Hepatocyte (in vitro differentiated cells): ENCODE results near the gene MEIKIN. TPM values are rescaled to one million over a fixed set of nuclear protein-coding genes. Genes with fewer than 3 reads are reported as not detected.

Source experiments
- DNase-seq: peaks from one replicate; pipeline ENCODE4 v3.0.0-alpha.2; 2016; ENCODE audit warnings: low spot score
- H2AFZ ChIP-seq: fragments of 200-600 bp; sonication (generic); 2 replicates; pipeline ENCODE4 v1.6.0; 2016; ENCODE audit warnings: antibody characterized with exemption, mild to moderate bottlenecking
- H3K27ac ChIP-seq: fragments of 200-600 bp; sonication (generic); 2 replicates; pipeline ENCODE4 v1.5.1; 2016; ENCODE audit warnings: mild to moderate bottlenecking
- H3K27me3 ChIP-seq: fragments of 200-600 bp; sonication (generic); 2 replicates; pipeline ENCODE4 v1.6.1; 2016
- H3K36me3 ChIP-seq: fragments of 200-600 bp; sonication (generic); replicated peaks from 2 replicates; pipeline ENCODE4 v1.5.1; 2016; ENCODE audit warnings: low read depth; ENCODE audit not compliant: insufficient read depth
- H3K4me1 ChIP-seq: fragments of 200-600 bp; sonication (generic); 2 replicates; pipeline ENCODE4 v1.5.1; 2016; ENCODE audit warnings: mild to moderate bottlenecking, moderate library complexity; ENCODE audit not compliant: insufficient read depth
- H3K4me2 ChIP-seq: fragments of 200-600 bp; sonication (generic); 2 replicates; pipeline ENCODE4 v1.6.0; 2016
- H3K4me3 ChIP-seq: fragments of 200-600 bp; sonication (generic); 2 replicates; pipeline ENCODE4 v1.5.1; 2016; ENCODE audit warnings: mild to moderate bottlenecking
- H3K79me2 ChIP-seq: fragments of 200-600 bp; sonication (generic); 2 replicates; pipeline ENCODE4 v1.6.0; 2017; ENCODE audit warnings: mild to moderate bottlenecking
- H3K9me2 ChIP-seq: fragments of 200-600 bp; sonication (generic); replicated peaks from 2 replicates; pipeline ENCODE4 v1.6.0; 2017; ENCODE audit warnings: mild to moderate bottlenecking; ENCODE audit not compliant: insufficient read depth
- H3K9me3 ChIP-seq: fragments of 200-600 bp; sonication (generic); 2 replicates; pipeline ENCODE4 v1.5.1; 2016; ENCODE audit warnings: low read depth, mild to moderate bottlenecking
- H4K20me1 ChIP-seq: fragments of 200-600 bp; sonication (generic); 2 replicates; pipeline ENCODE4 v1.6.0; 2016; ENCODE audit warnings: mild to moderate bottlenecking; ENCODE audit not compliant: insufficient read depth, poor library complexity, severe bottlenecking
- EZH2 ChIP-seq: fragments of 200-600 bp; sonication (generic); IDR thresholded peaks from 2 replicates; pipeline ENCODE4 v1.6.1; 2016; ENCODE audit warnings: antibody characterized with exemption, mild to moderate bottlenecking, borderline replicate concordance
- EZH2phosphoT487 ChIP-seq: fragments of 200-600 bp; sonication (generic); IDR thresholded peaks from one replicate; pipeline ENCODE4 v1.6.1; 2018; ENCODE audit warnings: antibody characterized with exemption, mild to moderate bottlenecking, low read depth, moderate library complexity; ENCODE audit not compliant: unreplicated experiment, severe bottlenecking
- WGBS: methylation state at CpG from one replicate; pipeline ENCODE4 v1.1.6; 2016; ENCODE audit warnings: low lambda C conversion rate; ENCODE audit errors: missing lambda C conversion rate; 5-methylcytosine and 5-hydroxymethylcytosine counted together
- polyA plus RNA-seq: library from polyadenylated mRNA; unstranded; fragments of >200 nt; fragmentation: Nextera tagmentation; extraction: Ambion mirVana; gene quantifications from 2 replicates; pipeline ENCODE4 v1.2.1, GENCODE V29; 2016
- total RNA-seq: library from RNA; depleted of rRNA; stranded (reverse); fragments of >200 nt; gene quantifications from 2 replicates; pipeline ENCODE4 v1.2.3, GENCODE V29; 2014
- TF ChIP-seq, protein P1 (sequence below): fragments of 200-600 bp; sonication (generic); IDR thresholded peaks from 2 replicates; pipeline ENCODE4 v1.5.1; 2016; ENCODE audit warnings: antibody characterized with exemption, mild to moderate bottlenecking; ENCODE audit not compliant: poor library complexity

The MEIKIN gene
- total and polyA plus RNA-seq, 2 experiments from 2014 or later = not detected

DNA sequence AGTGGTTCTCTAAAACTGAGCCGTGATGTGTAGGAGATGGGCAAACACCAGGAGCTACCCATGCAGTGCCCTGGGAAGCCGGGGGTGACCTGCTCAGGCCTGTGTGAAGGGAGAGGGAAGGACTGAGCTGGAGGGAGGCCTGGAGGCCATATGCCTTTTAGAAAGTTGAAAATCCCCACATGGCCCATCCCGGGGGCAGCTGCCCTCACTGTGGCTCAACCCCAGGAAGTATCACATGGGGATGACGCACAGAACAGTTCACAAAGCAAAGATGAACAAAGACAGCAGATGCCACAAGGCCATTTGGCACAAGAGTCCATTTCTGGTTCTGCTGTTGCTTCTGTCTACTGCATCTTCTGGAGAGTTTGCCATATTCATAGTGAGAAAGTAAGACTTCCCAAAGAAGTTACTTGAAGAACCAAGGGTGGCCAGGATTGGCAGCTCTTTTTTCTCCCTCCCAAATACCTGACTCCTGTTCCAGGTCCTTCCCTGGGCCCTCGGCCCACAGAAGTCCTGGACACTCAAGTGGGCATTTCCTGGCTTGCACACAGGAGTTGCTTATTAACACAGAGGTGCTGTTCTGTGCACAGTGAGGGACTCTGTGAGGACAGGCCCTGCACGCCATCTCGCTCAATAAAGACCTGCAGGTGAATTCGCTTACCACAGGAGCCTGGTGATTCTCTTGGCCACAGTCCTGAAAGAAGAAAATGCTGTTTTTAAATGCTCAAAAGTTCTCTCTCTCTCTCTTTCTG, 40.9 kb upstream of the MEIKIN start:
- Histone ChIP-seq H3K4me3 (no peak overlapping the region), H3K9me2 (no peaks in the 10 kb centered on the region), H3K4me2 (no peak overlapping the region), H2AFZ (no peak overlapping the region), H3K79me2 (no peaks in the 10 kb centered on the region), H3K9me3 (no peaks in the 10 kb centered on the region), H3K36me3 (no peaks in the 10 kb centered on the region), H3K27ac (no peak overlapping the region), H4K20me1 (no peaks in the 10 kb centered on the region), H3K4me1 (no peaks in the 10 kb centered on the region), H3K27me3 (no peaks in the 10 kb centered on the region)
- WGBS = 94% methylated on average over 8 of the region's 8 CpGs
- no peak for TF ChIP-seq EZH2
- no peak for TF ChIP-seq EZH2phosphoT487
- TF ChIP-seq, protein P1, sequence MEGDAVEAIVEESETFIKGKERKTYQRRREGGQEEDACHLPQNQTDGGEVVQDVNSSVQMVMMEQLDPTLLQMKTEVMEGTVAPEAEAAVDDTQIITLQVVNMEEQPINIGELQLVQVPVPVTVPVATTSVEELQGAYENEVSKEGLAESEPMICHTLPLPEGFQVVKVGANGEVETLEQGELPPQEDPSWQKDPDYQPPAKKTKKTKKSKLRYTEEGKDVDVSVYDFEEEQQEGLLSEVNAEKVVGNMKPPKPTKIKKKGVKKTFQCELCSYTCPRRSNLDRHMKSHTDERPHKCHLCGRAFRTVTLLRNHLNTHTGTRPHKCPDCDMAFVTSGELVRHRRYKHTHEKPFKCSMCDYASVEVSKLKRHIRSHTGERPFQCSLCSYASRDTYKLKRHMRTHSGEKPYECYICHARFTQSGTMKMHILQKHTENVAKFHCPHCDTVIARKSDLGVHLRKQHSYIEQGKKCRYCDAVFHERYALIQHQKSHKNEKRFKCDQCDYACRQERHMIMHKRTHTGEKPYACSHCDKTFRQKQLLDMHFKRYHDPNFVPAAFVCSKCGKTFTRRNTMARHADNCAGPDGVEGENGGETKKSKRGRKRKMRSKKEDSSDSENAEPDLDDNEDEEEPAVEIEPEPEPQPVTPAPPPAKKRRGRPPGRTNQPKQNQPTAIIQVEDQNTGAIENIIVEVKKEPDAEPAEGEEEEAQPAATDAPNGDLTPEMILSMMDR = no peak
- DNase-seq = no peak

DNA sequence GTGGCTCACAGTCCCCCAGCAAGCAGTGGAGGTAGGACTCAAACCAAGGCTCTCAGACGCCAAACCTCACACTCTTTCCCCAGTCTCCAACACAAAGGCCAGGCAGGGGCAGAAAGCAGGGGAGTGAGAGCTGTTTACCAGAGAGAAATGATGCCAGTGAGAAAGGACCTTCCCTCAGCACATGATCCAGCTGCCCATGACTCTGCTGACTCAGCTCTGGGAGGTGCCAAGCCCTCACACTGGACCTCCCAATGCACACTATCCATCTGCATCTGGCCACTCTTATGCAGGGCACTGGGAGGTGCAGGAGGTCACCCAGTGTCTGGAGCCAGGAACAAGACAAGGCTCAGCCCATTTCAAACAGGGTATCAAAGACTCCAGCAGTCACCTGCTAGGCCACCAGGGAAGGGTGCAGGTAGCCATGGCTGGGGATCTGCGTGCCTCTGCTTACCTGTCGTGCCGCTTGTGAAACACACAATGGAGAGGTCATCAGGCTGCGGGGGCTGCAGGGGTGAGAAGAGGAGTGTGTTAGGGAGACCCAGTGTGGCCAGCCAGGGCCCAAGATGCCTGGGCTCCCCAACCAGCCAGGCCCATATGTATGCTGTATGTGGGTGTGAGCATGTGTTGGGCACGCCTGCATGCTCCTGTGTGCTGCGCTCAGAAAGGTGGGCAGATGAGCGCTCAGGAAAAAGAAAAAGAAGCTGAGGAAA, 39.6 kb upstream of the MEIKIN start:
- Histone ChIP-seq H3K36me3 (no peaks in the 10 kb centered on the region), H3K27me3 (no peaks in the 10 kb centered on the region), H2AFZ (no peak overlapping the region), H3K79me2 (no peaks in the 10 kb centered on the region), H3K9me2 (no peaks in the 10 kb centered on the region), H3K4me3 (no peak overlapping the region), H3K4me2 (no peak overlapping the region), H3K4me1 (no peaks in the 10 kb centered on the region), H3K27ac (no peak overlapping the region), H4K20me1 (no peaks in the 10 kb centered on the region), H3K9me3 (no peaks in the 10 kb centered on the region)
- TF ChIP-seq, protein P1 = no peak
- TF ChIP-seq EZH2 (no peak), EZH2phosphoT487 (no peak)
- DNase-seq = no peak
- WGBS = 94% methylated on average over 8 of the region's 8 CpGs

DNA sequence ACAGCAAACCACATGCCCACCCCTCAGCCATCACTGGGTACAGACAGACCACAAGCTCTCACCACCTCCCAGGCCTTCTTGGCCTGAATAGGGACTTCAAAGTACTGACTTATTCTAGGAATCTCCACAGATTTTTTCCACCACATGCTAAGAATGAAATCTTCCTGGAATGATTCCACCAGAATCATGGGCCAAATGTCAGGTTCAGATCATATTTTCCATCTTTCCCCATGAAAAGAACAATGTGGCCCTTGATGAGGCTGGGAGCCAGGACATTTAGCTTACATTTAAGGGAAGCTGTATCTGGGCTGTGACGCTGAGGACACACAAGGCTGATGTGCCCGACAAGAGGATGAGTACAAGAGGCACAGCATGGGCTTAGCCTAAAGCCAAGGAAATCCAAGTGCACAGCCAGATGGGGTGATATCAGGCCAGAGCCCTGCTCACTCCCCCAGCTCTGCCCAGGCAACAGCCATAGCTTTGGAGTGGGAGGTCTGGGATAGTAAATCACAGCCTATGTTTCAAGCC, 37.8 kb upstream of the MEIKIN start:
- Histone ChIP-seq H3K36me3 (no peaks in the 10 kb centered on the region), H3K9me2 (no peaks in the 10 kb centered on the region), H3K4me2 (no peak overlapping the region), H2AFZ (no peak overlapping the region), H3K4me1 (no peaks in the 10 kb centered on the region), H3K4me3 (no peak overlapping the region), H3K27ac (no peak overlapping the region), H3K27me3 (no peaks in the 10 kb centered on the region), H3K79me2 (no peaks in the 10 kb centered on the region), H4K20me1 (no peaks in the 10 kb centered on the region), H3K9me3 (no peaks in the 10 kb centered on the region)
- TF ChIP-seq, protein P1 = no peak
- TF ChIP-seq EZH2 = no peak
- no peak for TF ChIP-seq EZH2phosphoT487
- 81% methylated on average over 2 of the region's 2 CpGs for WGBS
- no peak for DNase-seq
